GM19025 (cell line): ENCODE data around the gene FAM3C.
"Not testable (repeated sequence)": the region's sequence is repeated elsewhere in the genome, so short reads cannot be mapped to it uniquely, and the experiment has no call there.

ENCODE experiments used
- ATAC-seq: cut with Tn5 transposase; IDR thresholded peaks from one replicate; pipeline ENCODE4 v1.9.1; 2021; ENCODE audit warnings: mild to moderate bottlenecking, low read depth, moderate library complexity; ENCODE audit not compliant: unreplicated experiment

The FAM3C gene, protein sequence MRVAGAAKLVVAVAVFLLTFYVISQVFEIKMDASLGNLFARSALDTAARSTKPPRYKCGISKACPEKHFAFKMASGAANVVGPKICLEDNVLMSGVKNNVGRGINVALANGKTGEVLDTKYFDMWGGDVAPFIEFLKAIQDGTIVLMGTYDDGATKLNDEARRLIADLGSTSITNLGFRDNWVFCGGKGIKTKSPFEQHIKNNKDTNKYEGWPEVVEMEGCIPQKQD

GRCh38 chr7:121395961-121396757 lies at the start of gene FAM3C:
FAM3C (minus strand) TSS chr7:121396308; CDS start chr7:121382969, 13,339 bp downstream.
- peak; percentile 73 for ATAC-seq

DNA sequence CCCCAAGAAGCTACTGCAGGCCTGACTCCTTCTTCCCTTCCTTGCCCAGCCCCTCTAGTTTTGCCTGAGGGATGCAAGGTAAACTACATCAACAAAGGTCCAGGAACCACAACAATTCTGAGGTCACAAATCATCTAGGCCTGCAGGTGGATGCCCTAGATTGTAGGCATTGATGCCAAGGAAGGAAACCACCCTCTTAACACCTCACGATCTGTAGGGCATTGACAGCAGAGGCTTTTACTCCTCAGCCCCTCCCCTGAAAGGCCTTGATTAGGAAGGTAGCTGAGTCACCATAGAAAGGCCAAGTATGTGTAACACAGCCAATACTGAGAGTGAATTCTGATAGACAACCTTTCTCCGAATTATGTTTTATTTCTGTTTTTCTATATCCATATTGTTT lies 46.7 kb upstream of the FAM3C start:
- ATAC-seq, result no peak

DNA sequence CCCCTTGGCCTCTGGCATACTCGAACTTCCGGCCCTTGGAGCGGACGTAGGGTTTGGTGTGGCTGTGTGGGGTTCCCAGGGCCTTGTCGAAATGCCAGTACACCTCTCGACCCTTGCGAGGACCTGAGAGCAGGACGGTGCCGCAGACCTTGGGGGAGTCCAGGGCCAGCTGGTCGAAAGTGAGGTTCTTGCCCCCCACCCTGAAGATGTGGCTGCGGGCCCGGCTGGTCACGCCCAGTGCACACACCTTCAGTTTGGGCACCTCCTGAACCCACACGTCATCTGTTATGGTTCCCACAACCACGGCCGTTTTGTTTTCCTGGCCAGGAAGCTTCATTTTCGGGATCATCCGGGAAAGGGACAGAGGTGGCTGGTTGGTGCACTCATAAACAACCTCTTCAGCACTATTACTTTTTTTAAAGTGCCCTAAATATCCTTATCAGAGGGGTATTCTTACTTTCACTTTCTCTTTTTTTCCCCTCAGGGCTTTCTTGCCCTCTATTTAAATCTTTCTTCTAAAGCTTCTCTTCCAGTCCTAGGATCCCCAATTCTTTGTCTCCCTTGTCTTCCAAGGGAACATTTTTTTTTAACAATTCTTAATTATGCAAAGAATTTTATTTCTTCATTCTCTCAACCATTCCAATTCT lies 44.9 kb upstream of the FAM3C start:
- no peak for ATAC-seq

GRCh38 chr7:121438043-121438955 lies 42.2 kb upstream of the FAM3C start:
- peak; percentile 29 for ATAC-seq

- ATAC-seq, result no peak
Measured at GRCh38 chr7:121437470-121437869, 41.4 kb upstream of the FAM3C start.

DNA sequence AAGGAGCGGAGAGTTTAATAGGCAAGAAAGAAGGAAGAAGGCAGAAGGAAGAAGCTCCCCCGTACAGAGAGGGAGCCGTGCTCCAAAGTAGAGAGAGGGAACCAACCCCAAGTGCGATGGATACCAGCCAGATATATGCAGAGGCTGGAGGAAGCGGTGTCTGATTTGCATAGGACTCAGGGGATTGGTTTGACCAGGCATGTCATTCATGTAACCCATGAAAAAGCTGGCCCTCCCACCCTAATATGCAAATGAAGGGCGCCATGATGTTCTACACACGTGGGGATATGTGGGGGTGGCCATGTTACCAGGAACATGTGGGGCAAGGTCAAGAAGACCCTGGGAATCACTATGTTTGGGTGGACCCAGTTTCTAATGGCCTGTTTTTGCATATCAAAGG lies 40.6 kb upstream of the FAM3C start:
- no peak for ATAC-seq

DNA sequence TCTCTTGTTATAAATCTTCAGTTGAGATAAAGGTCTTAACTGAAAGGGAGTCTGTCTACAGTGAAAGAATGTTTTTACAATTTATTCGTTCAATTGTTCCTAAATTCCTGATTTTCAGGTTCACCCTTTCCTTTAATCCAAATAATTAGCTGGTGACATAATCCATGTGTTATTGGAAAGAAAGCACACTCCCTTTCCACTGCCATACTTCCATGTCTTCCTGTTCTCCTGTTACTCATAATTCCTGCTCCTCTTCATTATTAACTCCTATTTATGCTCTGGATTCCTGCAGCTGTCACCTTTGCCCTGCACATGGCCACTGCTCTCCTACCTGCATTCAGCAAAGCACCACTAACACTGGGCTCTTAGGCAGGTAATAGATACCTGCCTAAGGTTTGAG lies 40.0 kb upstream of the FAM3C start:
- no peak for ATAC-seq

GRCh38 chr7:121433775-121434174 lies 37.7 kb upstream of the FAM3C start:
- ATAC-seq, result peak; percentile 61

GRCh38 chr7:121432486-121432885 lies 36.4 kb upstream of the FAM3C start:
- ATAC-seq, result peak; percentile 51

DNA sequence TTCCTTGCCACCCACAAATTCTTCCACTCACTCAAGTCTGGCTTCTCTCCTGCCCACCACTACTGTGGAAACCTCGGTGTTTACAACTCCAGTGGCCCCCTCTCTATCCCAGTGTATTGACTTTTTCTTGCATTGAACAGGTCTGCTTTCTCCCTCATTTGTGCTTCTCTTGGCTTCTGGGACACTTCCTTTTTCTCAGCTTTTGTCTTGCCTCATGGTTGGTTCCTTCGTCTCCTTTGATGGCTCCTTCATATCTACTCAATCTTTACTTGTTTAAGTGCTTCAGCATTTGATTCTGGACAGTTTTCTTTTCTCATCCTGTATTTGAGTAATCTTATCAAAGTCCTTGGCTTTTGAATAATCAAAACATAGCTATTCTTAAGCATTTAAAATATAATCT lies 35.9 kb upstream of the FAM3C start:
- ATAC-seq, result no peak

GRCh38 chr7:121431389-121431995 lies 35.4 kb upstream of the FAM3C start:
- no peak for ATAC-seq

DNA sequence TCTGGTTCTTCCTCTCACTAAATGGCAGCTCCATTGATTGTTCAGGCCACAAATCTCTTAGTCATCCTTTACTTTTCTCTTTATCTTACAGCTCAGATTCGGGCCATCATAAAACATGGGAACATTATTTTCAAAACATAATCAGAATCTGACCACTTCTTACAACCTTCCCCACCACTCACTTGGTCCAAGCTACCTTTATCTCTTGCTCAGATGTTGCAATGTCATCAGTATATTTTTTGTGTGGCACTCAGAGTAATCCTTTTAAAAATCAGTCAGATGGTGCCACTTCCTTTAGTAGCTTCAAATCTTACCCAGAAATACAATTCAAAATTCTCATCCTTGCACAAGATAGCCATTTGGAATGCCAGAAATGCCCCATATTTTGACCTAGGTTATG lies 34.5 kb upstream of the FAM3C start:
- no peak for ATAC-seq

GRCh38 chr7:121429798-121430197 lies 33.7 kb upstream of the FAM3C start:
- ATAC-seq, result no peak

DNA sequence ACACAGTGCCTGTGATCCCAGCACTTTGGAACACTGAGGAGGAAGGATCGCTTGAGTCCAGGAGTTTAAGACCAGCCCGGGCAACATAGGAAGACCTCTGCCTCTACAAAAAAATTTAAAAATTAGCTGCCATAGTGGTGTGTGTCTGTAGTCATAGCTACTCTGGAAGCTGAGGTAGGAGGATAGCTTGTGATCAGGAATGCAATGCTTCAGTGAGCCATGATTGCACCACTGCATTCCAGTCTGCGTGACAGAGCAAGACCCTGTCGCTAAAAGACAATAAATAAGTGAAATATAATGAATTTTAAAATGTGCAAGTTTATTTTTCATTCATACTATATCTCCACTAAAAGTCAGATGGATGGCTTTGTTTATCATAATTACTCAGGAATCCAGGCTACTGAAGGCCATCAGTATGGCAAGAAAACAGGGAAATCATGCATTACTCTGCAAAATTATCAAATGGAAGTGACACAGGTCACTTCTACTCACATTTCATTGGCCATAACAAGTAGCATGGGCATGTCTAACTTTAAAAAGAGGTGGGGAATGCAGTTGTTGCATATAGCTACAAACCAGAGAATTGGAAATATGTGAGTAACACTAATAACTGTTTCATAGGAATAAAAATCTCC lies 32.9 kb upstream of the FAM3C start:
- no peak for ATAC-seq

DNA sequence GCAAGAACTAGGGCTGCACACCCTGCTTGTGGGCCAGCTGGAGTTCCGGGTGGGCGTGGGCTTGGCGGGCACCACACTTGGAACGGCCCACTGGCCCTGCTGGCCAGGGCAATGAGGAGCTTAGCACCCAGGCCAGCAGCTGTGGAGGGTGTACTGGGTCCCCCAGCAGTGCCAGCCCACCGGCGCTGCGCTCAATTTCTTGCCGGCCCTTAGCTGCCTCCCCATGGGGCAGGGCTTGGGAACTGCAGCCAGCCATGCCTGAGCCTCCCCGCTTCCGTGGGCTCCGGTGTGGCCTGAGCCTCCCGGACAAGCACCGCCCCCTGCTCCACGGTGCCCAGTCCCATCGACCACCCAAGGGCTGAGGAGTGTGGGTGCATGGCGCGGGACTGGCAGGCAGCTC lies 25.6 kb upstream of the FAM3C start:
- not testable (repeated sequence) for ATAC-seq

DNA sequence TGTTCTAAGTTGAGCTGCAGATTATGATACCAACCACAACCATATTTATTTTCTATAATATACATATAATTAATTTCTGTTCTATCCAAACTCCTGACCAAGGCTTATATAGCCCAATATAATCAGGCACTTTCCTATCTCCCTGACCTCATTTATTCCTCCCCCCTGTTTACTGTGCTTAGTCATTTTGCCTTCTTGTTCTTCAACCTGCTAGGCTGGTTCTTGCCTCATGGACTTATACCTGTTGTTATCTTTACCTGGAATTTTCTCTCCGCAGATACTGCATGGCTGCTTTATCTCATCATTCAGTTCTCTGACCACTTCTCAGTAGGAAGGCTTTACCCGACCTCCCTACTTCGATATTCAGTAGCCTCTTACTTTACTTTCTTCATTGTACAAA lies 24.9 kb upstream of the FAM3C start:
- no peak for ATAC-seq

DNA sequence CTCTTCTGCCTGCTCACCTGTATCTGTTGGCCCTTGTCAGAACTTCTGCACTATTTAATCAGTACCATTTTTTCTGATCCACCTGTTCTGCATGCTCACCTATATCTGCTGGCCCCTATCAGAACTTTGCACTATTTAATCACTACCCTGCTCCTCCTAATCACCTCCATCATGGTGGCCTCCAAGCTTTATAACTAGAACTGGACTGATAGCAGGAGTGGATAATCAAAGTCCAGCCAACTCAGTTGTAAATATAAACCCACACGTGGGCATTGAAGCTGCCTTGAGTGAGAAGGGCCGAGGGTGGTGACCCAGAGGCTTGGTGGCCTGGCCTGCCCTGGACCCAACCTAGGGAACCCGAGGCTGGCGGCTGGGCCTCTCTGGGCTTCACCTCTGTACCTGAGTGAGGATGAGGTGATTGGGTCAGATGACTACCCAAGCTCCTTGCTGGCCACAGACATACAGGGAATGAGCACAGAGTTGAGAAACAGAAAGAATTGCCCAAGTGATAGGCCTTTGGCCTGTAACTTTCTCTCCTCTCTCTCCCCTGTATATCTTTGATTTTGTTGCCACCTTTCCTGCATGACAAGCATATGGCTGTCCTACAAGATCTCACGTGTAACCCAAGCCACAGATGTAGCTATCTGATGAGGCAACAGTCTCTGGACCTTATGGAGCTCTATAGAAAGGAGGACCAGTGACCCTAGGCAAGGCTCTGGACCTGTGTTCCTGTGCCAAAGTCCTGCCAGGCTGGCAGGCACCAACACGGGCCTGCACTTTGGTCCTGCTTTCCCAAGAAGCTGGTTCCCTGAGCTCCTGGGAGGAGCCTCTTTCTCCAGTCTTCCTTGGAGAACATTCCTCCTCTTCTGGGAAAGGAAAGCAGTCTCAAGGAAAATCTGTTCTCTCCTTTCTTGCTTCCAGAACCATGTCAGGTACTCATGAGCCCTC lies 23.4 kb upstream of the FAM3C start:
- ATAC-seq, result no peak

DNA sequence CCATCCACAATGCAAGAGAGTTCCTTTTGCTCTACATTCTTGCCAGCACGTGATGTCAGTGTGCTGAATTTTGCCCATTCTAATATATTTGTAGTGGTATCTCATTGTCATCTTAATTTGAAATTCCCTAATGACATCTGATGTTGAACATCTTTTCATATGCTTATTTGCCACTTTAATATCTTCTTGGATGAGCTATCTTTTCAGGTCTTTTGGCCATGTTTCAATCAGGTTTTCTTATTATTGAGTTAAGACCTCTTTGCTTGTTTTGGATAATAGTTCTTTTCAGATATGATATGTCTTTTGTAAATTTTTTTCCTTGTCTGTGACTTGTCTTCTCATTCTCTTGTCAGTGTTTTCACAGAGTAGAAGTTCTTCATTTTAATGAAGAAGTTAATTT lies 20.4 kb upstream of the FAM3C start:
- ATAC-seq, result no peak

DNA sequence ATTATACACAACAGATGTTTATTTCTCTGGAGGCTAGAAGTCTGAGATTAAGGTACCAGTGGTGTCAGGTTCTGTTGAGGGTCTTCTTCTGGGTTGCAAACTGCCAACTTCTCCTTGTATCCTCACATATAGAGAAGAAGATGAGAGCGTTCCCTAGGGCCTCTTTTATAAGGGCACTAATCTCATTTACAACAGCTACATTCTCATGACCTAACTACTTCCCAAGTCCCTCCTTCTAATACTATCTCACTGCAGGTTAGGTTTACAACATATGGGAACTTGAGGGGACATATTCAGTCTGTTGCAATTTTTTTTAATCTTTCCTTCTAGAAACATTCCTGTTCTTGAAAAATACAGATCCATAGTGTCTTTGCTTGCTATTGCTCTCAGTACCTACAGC lies 18.3 kb upstream of the FAM3C start:
- ATAC-seq, result no peak
